IPS DF 19.7 (cell line): ENCODE measurements around the gene OTOP3.
A peak's percentile ranks its signal among the peaks of the same experiment; 100 is the strongest.
"Not testable (repeated sequence)": the region's sequence is repeated elsewhere in the genome, so short reads cannot be mapped to it uniquely, and the experiment has no call there.

ENCODE experiments used
- DNase-seq: peaks from one replicate; pipeline ENCODE4 v3.0.0-alpha.2; 2013; ENCODE audit warnings: low read depth, low spot score

The OTOP3 gene

GRCh38 chr17:74982663-74983313 lies 47.1 kb downstream of the OTOP3 start:
- DNase-seq: not testable (repeated sequence)

- DNase-seq: no peak
These were observed 50.5 kb downstream of the OTOP3 start for GRCh38 chr17:74986206-74986576.

- DNase-seq: peak; percentile 61
These were observed 51.8 kb downstream of the OTOP3 start, which contains the start of gene CDR2L for GRCh38 chr17:74987418-74987908. Gene CDR2L, plus strand, starts transcription at chr17:74987632. Its CDS starts 412 bp downstream, at chr17:74988044.

GRCh38 chr17:74987909-74988711 lies 52.4 kb downstream of the OTOP3 start:
- DNase-seq: no peak

GRCh38 chr17:74990581-74991105 lies 54.9 kb downstream of the OTOP3 start:
- DNase-seq: no peak

- DNase-seq: no peak
These were observed 56.5 kb downstream of the OTOP3 start for GRCh38 chr17:74992223-74992622.

GRCh38 chr17:74994440-74994839 lies 58.7 kb downstream of the OTOP3 start:
- no peak for DNase-seq

- no peak for DNase-seq
These were observed 60.1 kb downstream of the OTOP3 start for GRCh38 chr17:74995847-74996246.

GRCh38 chr17:74998783-74999182 lies 63.1 kb downstream of the OTOP3 start:
- no peak for DNase-seq

GRCh38 chr17:74999523-74999922 lies 63.8 kb downstream of the OTOP3 start:
- DNase-seq: no peak
